H1 (cell line): ENCODE results near the gene RTKN. TPM values are rescaled to one million over a fixed set of nuclear protein-coding genes. Genes with fewer than 3 reads are reported as not detected.
A peak's percentile ranks its signal among the peaks of the same experiment; 100 is the strongest.

Experiments used
- CTCF ChIA-PET: fragments of 300-600 bp; sonication (Branson Sonifier 250); formaldehyde crosslinking; loops from one replicate; lab custom pipeline; 2021; ENCODE audit not compliant: partially characterized antibody; lab: Charles Lee
- POLR2A ChIA-PET: fragments of 300-600 bp; sonication (Branson Sonifier 250); formaldehyde crosslinking; loops from one replicate; lab custom pipeline; 2021; ENCODE audit warnings: inconsistent platforms; ENCODE audit not compliant: partially characterized antibody; lab: Charles Lee
- DNase-seq, 2 experiments: peaks; one replicate each; pipeline versions ENCODE4 v3.0.0 to v3.0.0-alpha.2; 2010 to 2022; ENCODE audit warnings: low spot score in 2 of 2, low read depth in 1 of 2, mixed read lengths in 1 of 2
- FAIRE-seq: peaks from 2 replicates; lab custom pipeline; 2011; peaks lifted over from hg19 to GRCh38; lab: Jason Lieb, UNC
- H2AFZ ChIP-seq: 2 replicates; pipeline ENCODE4 v1.8.1; 2012; ENCODE audit warnings: low read length, inconsistent platforms
- H2AK5ac ChIP-seq: 2 replicates; pipeline ENCODE4 v1.6.1; 2013; ENCODE audit warnings: low read depth, low read length
- H2BK120ac ChIP-seq: replicated peaks from 2 replicates; pipeline ENCODE3; 2013; ENCODE audit warnings: low read depth, low read length, inconsistent platforms
- H2BK12ac ChIP-seq: 2 replicates; pipeline ENCODE4 v1.6.1; 2013; ENCODE audit warnings: low read depth, low read length
- H2BK15ac ChIP-seq: 2 replicates; pipeline ENCODE4 v1.6.1; 2013; ENCODE audit warnings: low read length
- H2BK20ac ChIP-seq: 2 replicates; pipeline ENCODE4 v1.6.1; 2013; ENCODE audit warnings: low read length
- H2BK5ac ChIP-seq: 2 replicates; pipeline ENCODE4 v1.6.1; 2013; ENCODE audit warnings: low read depth, low read length
- H3K14ac ChIP-seq: 2 replicates; pipeline ENCODE4 v1.6.1; 2013; ENCODE audit warnings: inconsistent platforms; ENCODE audit not compliant: insufficient read length
- H3K18ac ChIP-seq: 2 replicates; pipeline ENCODE4 v1.6.1; 2013; ENCODE audit warnings: low read length; ENCODE audit errors: extremely low read depth
- H3K23ac ChIP-seq: 2 replicates; pipeline ENCODE4 v1.6.1; 2013; ENCODE audit warnings: inconsistent platforms; ENCODE audit not compliant: insufficient read length
- H3K23me2 ChIP-seq: 2 replicates; pipeline ENCODE4 v1.6.1; 2013; ENCODE audit warnings: low read depth, low read length
- H3K27ac ChIP-seq: 2 replicates; pipeline ENCODE4 v1.6.1; 2011; ENCODE audit warnings: low read depth, low read length, inconsistent platforms
- H3K27me3 ChIP-seq, 4 experiments: replicated peaks in 1 of 4; 1 replicate in 1 of 4; 2 replicates in 3 of 4; pipeline versions ENCODE4 v1.6.1 to v1.8.1; 2011 to 2013; ENCODE audit warnings: low read length in 3 of 4, mild to moderate bottlenecking in 3 of 4, inconsistent platforms in 2 of 4, mixed read lengths in 2 of 4, moderate library complexity in 1 of 4; ENCODE audit not compliant: control insufficient read depth in 3 of 4, insufficient read depth in 3 of 4; ENCODE audit errors: extremely low read depth in 1 of 4
- H3K36me3 ChIP-seq, 4 experiments: 2 replicates each; pipeline versions ENCODE4 v1.6.1 to v1.8.1; 2011 to 2013; ENCODE audit warnings: mild to moderate bottlenecking in 4 of 4, low read length in 3 of 4, moderate library complexity in 2 of 4, control low read depth in 1 of 4, inconsistent platforms in 1 of 4; ENCODE audit not compliant: insufficient read depth in 4 of 4, control insufficient read depth in 2 of 4
- H3K4ac ChIP-seq: replicated peaks from 2 replicates; pipeline ENCODE3; 2013; ENCODE audit warnings: low read length, low read depth, mixed read lengths, inconsistent platforms; ENCODE audit not compliant: insufficient read length
- H3K4me1 ChIP-seq, 4 experiments: replicated peaks in 1 of 4; 1 replicate in 1 of 4; 2 replicates in 3 of 4; pipeline versions ENCODE4 v1.6.1 to v1.8.1; 2011 to 2013; ENCODE audit warnings: low read length in 3 of 4, inconsistent platforms in 2 of 4, mixed read lengths in 1 of 4; ENCODE audit not compliant: insufficient read depth in 4 of 4, control insufficient read depth in 3 of 4
- H3K4me2 ChIP-seq, 2 experiments: 2 replicates each; pipeline versions ENCODE4 v1.6.1 to v1.8.1; 2011 to 2013; ENCODE audit warnings: low read depth in 2 of 2, low read length in 2 of 2, control low read depth in 1 of 2, inconsistent platforms in 1 of 2, mild to moderate bottlenecking in 1 of 2; ENCODE audit not compliant: insufficient read depth in 1 of 2
- H3K4me3 ChIP-seq, 4 experiments: fragments of 200-600, 300-600 bp in 1 of 4; sonication (generic), shearing (Covaris generic), sonication (Bioruptor Twin) in 1 of 4; 2 replicates each; pipeline versions ENCODE4 v1.5.1 to v1.8.1; 2011 to 2016; ENCODE audit warnings: low read length in 4 of 4, low read depth in 3 of 4, control low read depth in 2 of 4, inconsistent platforms in 2 of 4, mild to moderate bottlenecking in 2 of 4, mixed read lengths in 1 of 4, moderate library complexity in 1 of 4; ENCODE audit not compliant: insufficient read depth in 2 of 4; ENCODE audit errors: extremely low read depth in 1 of 4
- H3K56ac ChIP-seq: replicated peaks from 2 replicates; pipeline ENCODE3; 2013; ENCODE audit warnings: low read depth, mild to moderate bottlenecking, mixed read lengths, low read length, inconsistent platforms; ENCODE audit not compliant: insufficient read length
- H3K79me1 ChIP-seq: 2 replicates; pipeline ENCODE4 v1.6.1; 2013; ENCODE audit warnings: low read depth, low read length, control low read depth
- H3K79me2 ChIP-seq, 2 experiments: 2 replicates each; pipeline versions ENCODE4 v1.6.1 to v1.8.1; 2012 to 2013; ENCODE audit warnings: low read length in 2 of 2, mild to moderate bottlenecking in 2 of 2, inconsistent platforms in 1 of 2; ENCODE audit not compliant: insufficient read depth in 2 of 2, control insufficient read depth in 1 of 2
- H3K9ac ChIP-seq, 4 experiments: replicated peaks in 1 of 4; 1 replicate in 1 of 4; 2 replicates in 3 of 4; pipeline versions ENCODE4 v1.6.1 to v1.8.1; 2011 to 2013; ENCODE audit warnings: low read depth in 3 of 4, low read length in 3 of 4, control low read depth in 2 of 4, mild to moderate bottlenecking in 2 of 4, moderate library complexity in 2 of 4, inconsistent platforms in 1 of 4; ENCODE audit errors: extremely low read depth in 1 of 4
- H3K9me3 ChIP-seq, 2 experiments: 2 replicates each; pipeline versions ENCODE4 v1.6.1 to v1.8.1; 2012 to 2013; ENCODE audit warnings: mild to moderate bottlenecking in 2 of 2, moderate library complexity in 2 of 2, control low read depth in 1 of 2, inconsistent platforms in 1 of 2, low read depth in 1 of 2, low read length in 1 of 2, mixed read lengths in 1 of 2; ENCODE audit not compliant: insufficient read depth in 2 of 2
- H4K20me1 ChIP-seq, 2 experiments: replicated peaks in 1 of 2; 2 replicates each; pipeline versions ENCODE3 to v1.8.1; 2011 to 2013; ENCODE audit warnings: inconsistent platforms in 2 of 2, low read length in 2 of 2, mild to moderate bottlenecking in 1 of 2; ENCODE audit not compliant: insufficient read depth in 2 of 2, control insufficient read depth in 1 of 2
- H4K5ac ChIP-seq: 2 replicates; pipeline ENCODE4 v1.6.1; 2013; ENCODE audit warnings: low read length, low read depth, mixed read lengths, inconsistent platforms; ENCODE audit not compliant: insufficient read length
- H4K8ac ChIP-seq: 2 replicates; pipeline ENCODE4 v1.8.0; 2013; ENCODE audit warnings: mild to moderate bottlenecking, moderate library complexity, low read length, inconsistent platforms; ENCODE audit not compliant: insufficient read depth; ENCODE audit errors: extremely low read depth
- H4K91ac ChIP-seq: replicated peaks from 2 replicates; pipeline ENCODE3; 2013; ENCODE audit warnings: low read length, mixed read lengths, inconsistent platforms; ENCODE audit not compliant: insufficient read length
- ASH2L ChIP-seq: fragments of 200-600, 300-600 bp; sonication (generic); IDR thresholded peaks from one replicate; pipeline ENCODE4 v1.7.1; 2017; ENCODE audit warnings: low read length
- EZH2 ChIP-seq: fragments of 200-600 bp; sonication (generic); IDR thresholded peaks from 2 replicates; pipeline ENCODE4 v1.7.1; 2012; ENCODE audit warnings: low read depth, mild to moderate bottlenecking, moderate library complexity, low read length, inconsistent platforms; ENCODE audit not compliant: severe bottlenecking
- KDM1A ChIP-seq: fragments of 200-600, 300-600 bp; sonication (generic); IDR thresholded peaks from 2 replicates; pipeline ENCODE4 v1.7.1; 2016; ENCODE audit warnings: mild to moderate bottlenecking, low read length, borderline replicate concordance
- MAFK ChIP-seq: IDR thresholded peaks from 2 replicates; pipeline ENCODE4 v1.6.1; 2012; ENCODE audit warnings: low read depth, mild to moderate bottlenecking, improper control_type of control experiment, low read length
- POLR2A ChIP-seq, 2 experiments: IDR thresholded peaks; 1 replicate in 1 of 2; 2 replicates in 1 of 2; pipeline ENCODE4 v1.6.1; 2011; ENCODE audit warnings: low read depth in 2 of 2, low read length in 2 of 2, mild to moderate bottlenecking in 2 of 2; ENCODE audit errors: control extremely low read depth in 1 of 2
- RNF2 ChIP-seq: fragments of 200-900, 300-1000 bp; sonication (generic); IDR thresholded peaks from 2 replicates; pipeline ENCODE4 v1.7.1; 2016; ENCODE audit warnings: borderline replicate concordance, low read depth, mild to moderate bottlenecking, antibody characterized with exemption, low read length; ENCODE audit not compliant: poor library complexity, severe bottlenecking; ENCODE audit errors: missing control alignments
- SAP30 ChIP-seq: fragments of 300-600 bp; sonication (generic); IDR thresholded peaks from 2 replicates; pipeline ENCODE4 v1.7.1; 2012; ENCODE audit warnings: low read length, moderate library complexity, mild to moderate bottlenecking, inconsistent platforms; ENCODE audit not compliant: insufficient read depth, insufficient replicate concordance
- TAF1 ChIP-seq: IDR thresholded peaks from 2 replicates; pipeline ENCODE4 v1.6.1; 2011; ENCODE audit warnings: mild to moderate bottlenecking, low read depth, low read length
- WGBS, 2 experiments: shearing (Covaris generic) in 1 of 2; methylation state at CpG; one replicate each; pipeline versions ENCODE4 v1.1.6 to v1.1.7; 2013 to 2015; ENCODE audit warnings: low lambda C conversion rate in 2 of 2, mixed read lengths in 2 of 2, inconsistent platforms in 1 of 2, low coverage in 1 of 2, missing lambda C conversion rate in 1 of 2; ENCODE audit not compliant: insufficient replicate concordance in 2 of 2, insufficient coverage in 1 of 2, insufficient read length in 1 of 2; ENCODE audit errors: extremely low coverage in 1 of 2, missing lambda C conversion rate in 1 of 2; 5-methylcytosine and 5-hydroxymethylcytosine counted together
- polyA plus RNA-seq, 7 experiments: library from polyadenylated mRNA; depleted of rRNA in 3 of 7; stranded (reverse) in 5 of 7; unstranded in 2 of 7; fragments of >200 nt in 5 of 7; fragments of 200-250 nt in 2 of 7; gene quantifications; 1 replicate in 5 of 7; 2 replicates in 1 of 7; 4 replicates in 1 of 7; pipeline versions ENCODE4 v1.2.1 to v1.2.3, GENCODE V29; 2011 to 2013; ENCODE audit warnings: missing spikeins in 2 of 7, mixed read lengths in 2 of 7
- total RNA-seq: library from RNA; stranded (reverse); fragmentation: NEBNext Ultra II Directional; extraction: Animal tissue kit (Norgen Biotek cat#: 25700); gene quantifications from 2 replicates; pipeline ENCODE4 v1.2.1, GENCODE V29; 2021
- TF ChIP-seq, protein P1 (sequence below): IDR thresholded peaks from 2 replicates; pipeline ENCODE4 v1.6.1; 2011; ENCODE audit warnings: low read length, improper control_type of control experiment

RTKN gene
- total and polyA plus RNA-seq, 2 of the 8 experiments (the other 6 are each of a cell fraction or from before 2014, with no cell fraction given): 40.2 to 54.1 TPM

DNA sequence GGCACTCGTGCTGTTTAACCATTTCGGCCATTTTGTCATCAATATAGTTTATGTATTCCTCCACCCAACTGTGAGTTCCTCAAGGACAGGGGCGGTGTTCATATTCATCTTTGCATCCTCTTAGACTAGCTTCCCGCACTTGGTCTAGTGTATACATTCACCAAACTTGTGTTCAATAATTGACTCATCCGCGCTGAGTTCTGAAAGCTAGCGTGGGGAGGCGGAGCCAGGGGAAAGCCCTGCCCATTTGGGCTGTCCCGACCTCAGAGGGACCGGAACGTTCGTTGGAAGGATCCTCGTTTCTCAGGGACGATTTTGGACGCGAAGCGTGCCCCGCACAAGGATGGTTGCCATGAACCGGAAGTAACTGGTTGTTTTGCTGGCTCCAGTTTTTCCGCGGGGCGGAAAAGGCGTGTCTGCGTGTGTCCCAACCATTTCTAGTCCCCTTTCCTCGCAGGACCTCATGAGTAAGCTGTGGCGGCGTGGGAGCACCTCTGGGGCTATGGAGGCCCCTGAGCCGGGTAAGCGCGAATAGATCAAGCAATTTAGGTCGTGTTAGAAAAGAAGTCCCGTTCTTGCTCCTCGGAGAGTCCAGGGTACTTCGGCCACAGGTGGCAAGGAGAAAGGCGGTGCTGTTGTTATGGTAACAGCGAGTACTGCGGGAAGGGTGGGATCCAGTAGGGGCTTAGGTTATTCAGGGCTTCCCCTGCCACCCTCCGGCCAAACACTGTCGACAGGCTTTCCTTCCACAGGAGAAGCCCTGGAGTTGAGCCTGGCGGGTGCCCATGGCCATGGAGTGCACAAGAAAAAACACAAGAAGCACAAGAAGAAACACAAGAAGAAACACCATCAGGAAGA lies 13.1 kb upstream of the RTKN start, which contains the start of gene INO80B:
TSS of gene INO80B (plus strand) at position 434 of the 858 bp plus-strand sequence. CDS start at position 464, 30 bp downstream.
- Histone ChIP-seq H3K79me1 (no peaks in the 10 kb centered on the region; the same call in 1 of the 2 replicates), H3K4ac (peak within 1 kb of the TSS; percentile 61), H3K56ac (no peak within 1 kb of the TSS), H3K9ac (peak within 1 kb of the TSS in 3 of 4 experiments; percentile 8 to 52 (median 44); a peak in 5 of 7 replicates), H4K8ac (no peak within 1 kb of the TSS), H4K20me1 (no peaks in the 10 kb centered on the region), H2AFZ (peak within 1 kb of the TSS; percentile 93), H4K5ac (peak within 1 kb of the TSS; percentile 61), H3K14ac (no peak within 1 kb of the TSS), H2BK15ac (no peak within 1 kb of the TSS; the same call in 1 of the 2 replicates), H3K4me1 (peaks cover 0 to 10% (median 2%) of the 10 kb centered on the region in 4 experiments; a peak in 5 of 7 replicates), H3K23me2 (peaks cover 16% of the 10 kb centered on the region; the same call in 1 of the 2 replicates), H3K18ac (peak within 1 kb of the TSS; percentile 49; the same call in 1 of the 2 replicates), H2AK5ac (no peak within 1 kb of the TSS), H3K79me2 (peaks cover 0 to 9% of the 10 kb centered on the region in 2 experiments; a peak in 1 of 4 replicates), H3K4me3 (peak within 1 kb of the TSS; percentile 64 to 96 (median 83)), H3K36me3 (no peaks in the 10 kb centered on the region), H2BK12ac (no peak within 1 kb of the TSS), H4K91ac (no peak within 1 kb of the TSS), H3K4me2 (peak within 1 kb of the TSS; percentile 62 to 82), H3K9me3 (no peaks in the 10 kb centered on the region), H2BK5ac (no peak within 1 kb of the TSS; the same call in 1 of the 2 replicates), H2BK120ac (no peak within 1 kb of the TSS), H3K27ac (peak within 1 kb of the TSS; percentile 55), H3K27me3 (no peaks in the 10 kb centered on the region), H3K23ac (no peak within 1 kb of the TSS), H2BK20ac (no peak within 1 kb of the TSS)
- peak; percentile 71 for FAIRE-seq
- POLR2A ChIA-PET: interaction anchor here (0.8 to 10.5 kb wide), 14 partner anchors 8 to 231 kb away, joined by 3 to 89 read pairs (median 6); partner anchors contain the start of genes C2orf81, CCDC142, MOGS and MRPL53
- DNase-seq: peak; percentile 86 to 98
- CTCF ChIA-PET: interaction anchor here (0.8 to 10.5 kb wide), 14 partner anchors 9 to 133 kb away, joined by 3 to 86 read pairs (median 3); partner anchors contain the start of genes CCDC142, MRPL53 and TTC31
- 3% methylated on average over 40 of the region's 40 CpGs; no CpG with 5 or more reads in 1 of the 2 experiments for WGBS, 2 experiments
- TF ChIP-seq POLR2A (IDR thresholded peaks at IDR 0.05; ENCODE audit: control extremely low read depth in 1 of 2, low read depth in 2 of 2, low read length in 2 of 2): peak in 1 of 2 experiments; percentile 75; a peak in 2 of 3 replicates
- TF ChIP-seq KDM1A: no peak
- TF ChIP-seq RNF2: no peak
- TF ChIP-seq TAF1: peak; percentile 77
- peak; percentile 100 for TF ChIP-seq SAP30
- TF ChIP-seq ASH2L: peak; percentile 60
- TF ChIP-seq, protein P1, sequence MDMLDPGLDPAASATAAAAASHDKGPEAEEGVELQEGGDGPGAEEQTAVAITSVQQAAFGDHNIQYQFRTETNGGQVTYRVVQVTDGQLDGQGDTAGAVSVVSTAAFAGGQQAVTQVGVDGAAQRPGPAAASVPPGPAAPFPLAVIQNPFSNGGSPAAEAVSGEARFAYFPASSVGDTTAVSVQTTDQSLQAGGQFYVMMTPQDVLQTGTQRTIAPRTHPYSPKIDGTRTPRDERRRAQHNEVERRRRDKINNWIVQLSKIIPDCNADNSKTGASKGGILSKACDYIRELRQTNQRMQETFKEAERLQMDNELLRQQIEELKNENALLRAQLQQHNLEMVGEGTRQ: no peak
- TF ChIP-seq MAFK: peak; percentile 21; the same call in 1 of the 2 replicates
- no peak for TF ChIP-seq EZH2
